WTC11 (cell line): ENCODE data around the gene OR10S1. TPM values are rescaled to one million over a fixed set of nuclear protein-coding genes. Genes with fewer than 3 reads are reported as not detected.

Experiments used
- ATAC-seq: fragments of 200-7000 bp; cut with Tn5 transposase; 2 replicates; pipeline ENCODE4 v1.10.0; 2021; ENCODE audit warnings: mild to moderate bottlenecking, moderate library complexity
- CTCF ChIA-PET: fragments of 300-600 bp; sonication (Branson Sonifier 250); formaldehyde crosslinking; loops from one replicate; lab custom pipeline; 2021; ENCODE audit warnings: antibody characterized with exemption; lab: Charles Lee
- POLR2A ChIA-PET: fragments of 350-600 bp; sonication (Branson Sonifier 250); formaldehyde crosslinking; loops from one replicate; lab custom pipeline; 2021; ENCODE audit warnings: antibody characterized with exemption; lab: Charles Lee
- DNase-seq: peaks from one replicate; pipeline ENCODE4 v3.0.0; 2021; ENCODE audit warnings: low spot score
- H3K27ac Mint-ChIP-seq: 2 replicates; pipeline ENCODE4 v1.8.0; 2021; ENCODE audit warnings: mixed read lengths
- H3K27me3 Mint-ChIP-seq: 2 replicates; pipeline ENCODE4 v1.8.0; 2021; ENCODE audit warnings: low read depth, mild to moderate bottlenecking, moderate library complexity, mixed read lengths
- H3K36me3 Mint-ChIP-seq: 2 replicates; pipeline ENCODE4 v1.8.0; 2021; ENCODE audit warnings: mixed read lengths
- H3K4me1 Mint-ChIP-seq: 2 replicates; pipeline ENCODE4 v1.8.0; 2022; ENCODE audit warnings: mixed read lengths
- H3K4me3 Mint-ChIP-seq: 2 replicates; pipeline ENCODE4 v1.8.0; 2021; ENCODE audit warnings: mild to moderate bottlenecking, moderate library complexity, mixed read lengths
- H3K9me3 Mint-ChIP-seq: 2 replicates; pipeline ENCODE4 v1.8.0; 2021; ENCODE audit warnings: mixed read lengths
- AFF4 ChIP-seq: sonication (generic); formaldehyde crosslinking; IDR thresholded peaks from 2 replicates; pipeline ENCODE4 v1.8.1; 2023; ENCODE audit warnings: mild to moderate bottlenecking, missing genetic modification reagents, borderline replicate concordance
- ATF2 ChIP-seq: sonication (generic); formaldehyde crosslinking; IDR thresholded peaks from 2 replicates; pipeline ENCODE4 v1.8.1; 2022; ENCODE audit warnings: low read depth, missing genetic modification reagents, borderline replicate concordance
- CBFB ChIP-seq: sonication (generic); formaldehyde crosslinking; IDR thresholded peaks from 2 replicates; pipeline ENCODE4 v1.8.1; 2022; ENCODE audit warnings: mild to moderate bottlenecking, low read depth, missing genetic modification reagents
- CDX4 ChIP-seq: fragments of 250-450 bp; sonication (Bioruptor Pico); IDR thresholded peaks from 2 replicates; pipeline ENCODE4 v1.9.0; 2021; ENCODE audit warnings: moderate library complexity, mild to moderate bottlenecking, inconsistent platforms, borderline replicate concordance
- E2F5 ChIP-seq: sonication (generic); formaldehyde crosslinking; IDR thresholded peaks from 2 replicates; pipeline ENCODE4 v1.8.1; 2022; ENCODE audit warnings: mild to moderate bottlenecking, moderate library complexity, missing genetic modification reagents
- EMX1 ChIP-seq: fragments of 250-450 bp; sonication (Bioruptor Pico); IDR thresholded peaks from 2 replicates; pipeline ENCODE4 v1.8.0; 2021; ENCODE audit warnings: mild to moderate bottlenecking
- ETV6 ChIP-seq: sonication (generic); formaldehyde crosslinking; IDR thresholded peaks from 2 replicates; pipeline ENCODE4 v1.8.1; 2022; ENCODE audit warnings: mild to moderate bottlenecking, missing genetic modification reagents
- FOXK1 ChIP-seq: sonication (generic); formaldehyde crosslinking; IDR thresholded peaks from 2 replicates; pipeline ENCODE4 v1.8.0; 2022; ENCODE audit warnings: mild to moderate bottlenecking, moderate library complexity, missing genetic modification reagents
- FOXP4 ChIP-seq: sonication (generic); formaldehyde crosslinking; IDR thresholded peaks from 2 replicates; pipeline ENCODE4 v1.8.0; 2022; ENCODE audit warnings: mild to moderate bottlenecking, missing genetic modification reagents
- MXD4 ChIP-seq: fragments of 250-450 bp; sonication (Bioruptor Pico); IDR thresholded peaks from 2 replicates; pipeline ENCODE4 v1.8.0; 2021; ENCODE audit warnings: mild to moderate bottlenecking, moderate library complexity, borderline replicate concordance
- NFYB ChIP-seq: sonication (generic); formaldehyde crosslinking; conservative IDR thresholded peaks from 2 replicates; pipeline ENCODE4 v1.8.0; 2022; ENCODE audit warnings: low read depth, missing genetic modification reagents
- OVOL2 ChIP-seq: fragments of 250-450 bp; sonication (Bioruptor Pico); IDR thresholded peaks from 2 replicates; pipeline ENCODE4 v1.9.0; 2021; ENCODE audit warnings: mild to moderate bottlenecking, borderline replicate concordance
- PREB ChIP-seq: sonication (generic); formaldehyde crosslinking; IDR thresholded peaks from 2 replicates; pipeline ENCODE4 v1.8.1; 2022; ENCODE audit warnings: mild to moderate bottlenecking, missing genetic modification reagents, moderate library complexity, borderline replicate concordance
- PRRX2 ChIP-seq: fragments of 250-450 bp; sonication (Bioruptor Pico); IDR thresholded peaks from 2 replicates; pipeline ENCODE4 v1.8.0; 2021; ENCODE audit warnings: mild to moderate bottlenecking
- RELA ChIP-seq: sonication (generic); formaldehyde crosslinking; IDR thresholded peaks from 2 replicates; pipeline ENCODE4 v1.8.1; 2022; ENCODE audit warnings: missing genetic modification reagents, mild to moderate bottlenecking, borderline replicate concordance
- STAT6 ChIP-seq: sonication (generic); formaldehyde crosslinking; conservative IDR thresholded peaks from 2 replicates; pipeline ENCODE4 v1.8.1; 2023; ENCODE audit warnings: mild to moderate bottlenecking, low read depth, missing genetic modification reagents, moderate library complexity
- TP53 ChIP-seq: sonication (generic); formaldehyde crosslinking; IDR thresholded peaks from 2 replicates; pipeline ENCODE4 v1.8.1; 2023; ENCODE audit warnings: mild to moderate bottlenecking, missing genetic modification reagents
- ZBTB21 ChIP-seq: sonication (generic); formaldehyde crosslinking; IDR thresholded peaks from 2 replicates; pipeline ENCODE4 v1.8.1; 2023; ENCODE audit warnings: mild to moderate bottlenecking, missing genetic modification reagents, borderline replicate concordance
- ZBTB43 ChIP-seq: sonication (generic); formaldehyde crosslinking; IDR thresholded peaks from 2 replicates; pipeline ENCODE4 v1.8.1; 2023; ENCODE audit warnings: mild to moderate bottlenecking, missing genetic modification reagents
- ZNF219 ChIP-seq: sonication (generic); formaldehyde crosslinking; IDR thresholded peaks from 2 replicates; pipeline ENCODE4 v1.8.0; 2023; ENCODE audit warnings: missing genetic modification reagents, mild to moderate bottlenecking, borderline replicate concordance
- ZNF671 ChIP-seq: fragments of 250-450 bp; sonication (Bioruptor Pico); IDR thresholded peaks from 2 replicates; pipeline ENCODE4 v1.8.0; 2021; ENCODE audit warnings: mild to moderate bottlenecking
- total RNA-seq: library from RNA; stranded (reverse); gene quantifications from 3 replicates; pipeline ENCODE4 v1.2.3, GENCODE V29; 2021

Gene OR10S1
- total RNA-seq, 1 experiment from 2014 or later = not detected

GRCh38 chr11:123943738-123944137 lies 33.8 kb downstream of the OR10S1 start, which contains the start of gene OR6T1:
OR6T1 (minus strand) TSS chr11:123943838; CDS start chr11:123943838, 0 bp downstream.
- H3K36me3 Mint-ChIP-seq = no peaks in the 10 kb centered on the region
- no peak within 1 kb of the TSS for H3K4me3 Mint-ChIP-seq
- no peaks in the 10 kb centered on the region for H3K27me3 Mint-ChIP-seq
- no peak within 1 kb of the TSS for H3K27ac Mint-ChIP-seq
- DNase-seq = no peak
- no peaks in the 10 kb centered on the region for H3K4me1 Mint-ChIP-seq
- CTCF ChIA-PET = no interaction called here
- POLR2A ChIA-PET = no interaction called here
- TF ChIP-seq ZNF671 (CRISPR knock-in tag) (no peak), RELA (no peak), AFF4 (no peak), E2F5 (CRISPR knock-in tag) (no peak), PRRX2 (CRISPR knock-in tag) (no peak), ZNF219 (CRISPR knock-in tag) (no peak), FOXK1 (CRISPR knock-in tag) (no peak), CDX4 (CRISPR knock-in tag) (no peak), TP53 (CRISPR knock-in tag) (no peak), ZBTB43 (no peak), STAT6 (CRISPR knock-in tag) (no peak), ZBTB21 (CRISPR knock-in tag) (no peak), EMX1 (CRISPR knock-in tag) (no peak), NFYB (CRISPR knock-in tag) (no peak)
- peaks cover 11% of the 10 kb centered on the region for H3K9me3 Mint-ChIP-seq
- ATAC-seq = no peak

- H3K27ac Mint-ChIP-seq = no peak overlapping the region
- H3K9me3 Mint-ChIP-seq = peaks cover 11% of the 10 kb centered on the region
- TF ChIP-seq ATF2 (no peak), CDX4 (CRISPR knock-in tag) (no peak), FOXP4 (no peak), ETV6 (CRISPR knock-in tag) (no peak), PREB (CRISPR knock-in tag) (no peak), MXD4 (CRISPR knock-in tag) (no peak), CBFB (CRISPR knock-in tag) (no peak), OVOL2 (CRISPR knock-in tag) (no peak)
- DNase-seq = no peak
- H3K36me3 Mint-ChIP-seq = no peaks in the 10 kb centered on the region
- ATAC-seq = no peak
- no peaks in the 10 kb centered on the region for H3K4me1 Mint-ChIP-seq
- H3K27me3 Mint-ChIP-seq = no peaks in the 10 kb centered on the region
- no peak overlapping the region for H3K4me3 Mint-ChIP-seq
- CTCF ChIA-PET = no interaction called here
- POLR2A ChIA-PET = no interaction called here
Observed at GRCh38 chr11:123942413-123942812, 35.2 kb downstream of the OR10S1 start.
